Stimulated activated CD4-positive, alpha-beta T cell treated with anti-CD3 and anti-CD28 coated beads, Interleukin-1b, Interleukin-23, amount 100 ng/mL, for 24 hours (primary cell): ENCODE data around the gene CLIC3.
A peak's percentile ranks its signal among the peaks of the same experiment; 100 is the strongest.

Experiments
- DNase-seq, 4 experiments: peaks; one replicate each; pipeline ENCODE4 v3.0.0-alpha.2; 2020; ENCODE audit warnings: low read depth in 4 of 4, low spot score in 1 of 4

Gene CLIC3

GRCh38 chr9:137001857-137002645 lies 5.7 kb upstream of the CLIC3 start:
- no peak for DNase-seq

GRCh38 chr9:137000177-137000930 lies 4.0 kb upstream of the CLIC3 start:
- DNase-seq, result no peak

GRCh38 chr9:136997830-136998234 lies 1.5 kb upstream of the CLIC3 start:
- DNase-seq, result no peak

GRCh38 chr9:136997371-136997770 lies 1.0 kb upstream of the CLIC3 start:
- DNase-seq, result no peak

- no peak for DNase-seq
These were observed 526 bp downstream of the CLIC3 start for GRCh38 chr9:136995772-136996311.

- no peak for DNase-seq
These were observed 1.0 kb downstream of the CLIC3 start for GRCh38 chr9:136995362-136995761.

- DNase-seq, result no peak
These were observed 1.5 kb downstream of the CLIC3 start for GRCh38 chr9:136994888-136995230.

GRCh38 chr9:136994180-136994887 lies 2.0 kb downstream of the CLIC3 start:
- no peak for DNase-seq

GRCh38 chr9:136992819-136993369 lies 3.5 kb downstream of the CLIC3 start:
- DNase-seq, result no peak

- DNase-seq, result peak; percentile 91 to 96 (median 94)
These were observed 4.2 kb downstream of the CLIC3 start, which contains the start of gene PAXX for GRCh38 chr9:136991993-136992818. Gene PAXX (plus strand): TSS chr9:136992422. CDS start chr9:136992444, 22 bp downstream.

GRCh38 chr9:136990242-136990911 lies 6.0 kb downstream of the CLIC3 start:
- no peak for DNase-seq

- DNase-seq, result no peak
These were observed 7.5 kb downstream of the CLIC3 start for GRCh38 chr9:136988872-136989271.

- no peak for DNase-seq
These were observed 10.5 kb downstream of the CLIC3 start for GRCh38 chr9:136985853-136986252.

- no peak for DNase-seq
These were observed 11.3 kb downstream of the CLIC3 start for GRCh38 chr9:136985027-136985602.

GRCh38 chr9:136984464-136985026 lies 11.8 kb downstream of the CLIC3 start:
- no peak for DNase-seq

GRCh38 chr9:136983656-136984314 lies 12.6 kb downstream of the CLIC3 start:
- no peak for DNase-seq

- DNase-seq, result no peak
These were observed 13.2 kb downstream of the CLIC3 start for GRCh38 chr9:136983167-136983566.

GRCh38 chr9:136982232-136983051 lies 13.9 kb downstream of the CLIC3 start, which contains the start of gene LCNL1:
Gene LCNL1 (plus strand): TSS chr9:136982993. CDS start chr9:136983587, 594 bp downstream.
- DNase-seq, result no peak
